NCI-H2171 treated with DMSO at 0.1 percent for 48 hours (cell line): ENCODE results near the gene SYT2.
"Not testable (repeated sequence)": the region's sequence is repeated elsewhere in the genome, so short reads cannot be mapped to it uniquely, and the experiment has no call there.

Source experiments
- DNase-seq: peaks from one replicate; lab custom pipeline; 2025; lab: John Stamatoyannopoulos, UW

SYT2 gene

DNA sequence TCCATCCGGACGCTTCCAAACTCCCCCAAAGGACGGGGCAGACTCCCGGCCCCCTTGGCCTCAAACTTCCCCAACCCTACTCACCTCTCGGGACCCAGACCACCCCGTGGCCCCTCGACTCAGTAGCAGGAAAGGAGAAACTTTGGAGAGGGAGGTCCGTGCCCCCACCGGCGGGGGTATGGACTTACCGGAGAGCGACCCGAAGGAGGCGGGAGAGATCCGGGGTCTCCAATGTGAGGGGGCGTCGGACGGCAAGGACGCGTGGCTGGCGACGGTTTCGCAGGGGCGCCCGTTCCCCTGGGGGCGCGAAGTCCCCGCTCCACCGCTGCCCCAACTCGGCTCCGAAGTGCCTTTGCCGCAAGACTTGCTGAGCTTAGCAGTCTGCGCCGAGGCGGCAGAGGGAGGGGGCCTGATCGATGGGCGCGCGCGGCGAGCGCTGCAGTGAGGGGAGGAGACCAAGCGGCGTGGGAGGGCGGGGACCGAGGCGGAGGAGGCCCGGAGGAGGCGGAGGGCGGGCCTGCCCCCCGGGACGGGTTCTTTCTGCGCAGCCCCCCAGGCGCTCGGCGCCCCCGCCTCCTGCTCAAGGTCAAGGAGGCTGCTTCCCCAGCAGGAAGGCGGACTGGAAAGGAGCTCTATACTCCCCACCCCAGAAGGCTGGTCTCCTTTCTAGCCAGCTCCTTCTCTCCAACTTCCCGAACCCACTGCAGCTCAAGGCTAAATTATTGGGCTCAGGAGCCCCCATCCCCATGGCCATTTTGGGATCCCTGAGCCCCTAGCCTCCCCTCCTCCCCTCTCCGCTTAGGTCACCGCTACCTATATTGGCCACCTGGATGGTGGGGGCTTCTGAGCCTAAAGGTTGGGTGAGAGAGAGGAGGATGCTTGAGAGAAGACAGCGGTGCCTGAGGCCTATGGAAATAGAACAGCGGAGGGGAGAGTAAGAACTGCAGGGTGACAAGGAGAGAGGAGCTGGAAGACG, at the start of gene SYT2:
Gene SYT2 (minus strand): TSS at position 385 of the 976 bp plus-strand sequence. CDS start 104,682 bp downstream, outside the sequence.
- peak; percentile 60 for DNase-seq

DNA sequence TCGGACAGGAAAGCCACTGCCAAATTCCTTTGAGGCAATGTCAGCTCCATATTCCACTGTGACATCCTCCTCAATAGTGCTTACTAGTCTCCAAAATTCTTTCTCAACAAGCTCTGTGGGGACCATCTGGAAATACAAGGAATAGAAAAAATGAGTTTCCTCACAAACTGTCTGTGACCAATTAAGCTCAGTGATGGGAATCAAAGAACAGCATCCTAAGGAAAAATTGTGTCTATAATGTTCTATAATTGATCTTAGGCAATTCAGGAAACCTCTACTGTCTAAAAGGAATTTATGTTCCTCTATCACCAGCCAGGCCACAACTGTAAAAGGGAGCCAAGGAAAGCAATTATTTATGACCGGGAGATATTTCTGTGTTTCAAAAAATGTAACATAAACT, 46.1 kb upstream of the SYT2 start:
- DNase-seq, result no peak

GRCh38 chr1:202754293-202754692, 44.0 kb upstream of the SYT2 start:
- no peak for DNase-seq

- no peak for DNase-seq
Measured at GRCh38 chr1:202752774-202753173, 42.5 kb upstream of the SYT2 start.

DNA sequence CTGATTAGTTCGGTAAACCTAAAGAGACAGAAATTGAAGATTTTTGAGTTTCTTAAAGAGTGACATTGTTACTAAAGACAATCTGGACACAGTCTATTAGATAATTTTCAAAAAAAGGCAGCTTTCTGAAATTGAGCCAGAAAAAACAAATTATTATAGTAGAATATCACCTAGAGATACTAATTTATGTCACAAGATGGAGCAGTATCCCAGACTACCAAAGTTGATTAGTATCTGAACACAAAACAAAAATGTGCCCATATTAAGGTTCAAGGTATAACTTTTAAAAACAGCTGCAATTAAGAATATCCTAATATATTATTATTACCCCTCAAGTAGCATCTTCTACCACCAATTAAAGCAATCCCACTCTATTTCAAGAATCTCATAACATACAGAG, 40.5 kb upstream of the SYT2 start:
- DNase-seq, result no peak

DNA sequence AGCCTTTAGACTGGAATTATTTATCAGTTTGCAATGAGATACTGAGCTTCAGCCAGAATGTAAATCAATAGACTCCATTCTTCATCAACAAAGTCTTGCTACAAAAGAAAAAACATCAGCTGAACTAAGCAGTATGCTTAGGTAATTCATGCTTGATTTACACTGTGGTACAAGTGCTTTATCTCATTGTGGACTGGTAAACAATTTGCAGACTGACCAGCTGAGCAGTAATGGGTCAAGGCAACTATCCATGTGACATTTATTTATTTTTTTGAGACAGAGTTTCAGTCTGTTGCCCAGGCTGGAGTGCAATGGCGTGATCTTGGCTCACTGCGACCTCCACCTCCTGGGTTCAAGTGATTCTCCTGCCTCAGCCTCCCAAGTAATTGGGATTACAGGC, 39.8 kb upstream of the SYT2 start:
- DNase-seq, result no peak

- no peak for DNase-seq
Measured at GRCh38 chr1:202745323-202745888, 35.2 kb upstream of the SYT2 start.

GRCh38 chr1:202744770-202745169, 34.5 kb upstream of the SYT2 start:
- not testable (repeated sequence) for DNase-seq

DNA sequence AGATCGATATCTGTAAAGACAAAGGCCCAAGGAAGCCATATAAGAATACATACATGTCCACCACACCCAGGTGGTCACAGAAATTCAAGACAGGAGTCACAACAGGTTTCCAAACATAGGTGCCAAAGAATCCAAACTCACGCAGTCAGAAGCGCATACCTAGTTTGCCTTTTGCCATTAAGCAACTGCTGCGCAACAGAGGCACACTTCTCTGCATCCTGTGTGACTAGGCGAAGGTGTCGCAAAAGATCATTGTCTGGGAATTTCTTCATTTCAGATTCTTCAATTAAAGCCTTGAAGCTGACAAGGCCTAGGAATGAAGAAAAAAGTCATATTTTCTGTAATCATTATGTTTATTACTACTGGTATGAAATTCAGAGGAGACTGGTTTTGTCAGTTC, 32.2 kb upstream of the SYT2 start:
- no peak for DNase-seq

DNA sequence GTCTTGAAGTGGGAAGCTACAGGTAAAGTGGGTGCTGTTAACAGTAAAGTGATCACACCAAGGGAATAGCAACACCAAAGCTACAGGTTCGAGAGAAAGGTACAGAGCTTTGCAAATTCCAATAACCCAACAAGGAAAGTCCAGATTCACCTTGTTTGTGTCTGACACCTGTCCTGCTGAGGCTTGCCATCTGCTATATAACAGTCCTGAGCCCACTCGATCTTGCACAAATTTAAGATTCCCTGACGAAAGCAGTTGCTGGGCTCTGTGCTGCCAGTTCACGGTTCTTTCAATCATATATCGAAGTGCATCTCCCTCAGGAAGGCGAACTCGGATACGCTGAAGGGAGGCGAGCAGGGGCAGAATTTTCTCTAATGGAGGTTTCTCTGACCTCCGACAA, 23.0 kb upstream of the SYT2 start:
- no peak for DNase-seq

DNA sequence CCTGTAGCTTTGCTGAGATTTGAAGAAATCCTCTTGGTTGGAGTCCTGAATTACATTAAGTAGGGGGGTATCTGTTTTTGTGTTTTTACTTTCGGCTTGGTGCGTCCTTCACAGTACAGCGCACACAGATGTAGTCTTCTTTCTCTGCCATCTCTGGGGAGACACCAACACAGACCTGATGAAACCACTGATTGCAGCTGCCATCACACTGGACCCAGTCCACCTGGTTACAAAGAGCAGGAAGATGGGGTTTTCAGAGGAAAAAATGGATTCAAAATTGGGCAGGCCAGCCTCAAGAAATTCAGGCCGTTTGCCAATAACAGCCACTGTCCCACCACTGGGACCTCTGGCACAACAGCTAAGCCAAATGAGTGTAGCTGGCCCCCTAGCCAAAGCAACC, 18.7 kb upstream of the SYT2 start:
- DNase-seq, result no peak

- DNase-seq, result peak; percentile 68
Measured at GRCh38 chr1:202725526-202725925, 15.3 kb upstream of the SYT2 start.

GRCh38 chr1:202723708-202724107, 13.5 kb upstream of the SYT2 start:
- DNase-seq, result no peak

GRCh38 chr1:202723046-202723445, 12.8 kb upstream of the SYT2 start:
- not testable (repeated sequence) for DNase-seq

- DNase-seq, result no peak
Measured at GRCh38 chr1:202716654-202717053, 6.4 kb upstream of the SYT2 start.

- DNase-seq, result not testable (repeated sequence)
Measured at GRCh38 chr1:202714202-202714601, 3.9 kb upstream of the SYT2 start.

DNA sequence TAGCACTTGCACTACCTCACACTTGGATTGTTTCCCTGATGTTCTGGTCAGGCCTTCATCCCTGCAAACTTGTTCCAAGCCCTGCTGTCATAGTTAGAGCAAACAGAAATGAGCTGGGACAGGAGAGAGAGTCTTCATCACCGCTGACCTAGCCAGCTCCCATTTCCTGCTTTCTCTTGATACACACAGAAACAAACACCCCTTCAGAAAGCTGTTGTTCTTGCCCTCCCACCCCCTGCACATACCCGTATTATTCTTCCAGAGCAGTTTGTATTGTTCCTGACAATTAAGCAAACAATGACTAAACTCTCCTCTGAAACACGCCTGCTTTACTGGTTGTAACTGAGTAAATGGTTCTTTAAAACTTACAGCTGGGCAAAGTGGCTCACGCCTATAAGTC, 2.9 kb upstream of the SYT2 start:
- no peak for DNase-seq

GRCh38 chr1:202711949-202712635, 1.8 kb upstream of the SYT2 start:
- DNase-seq, result no peak

DNA sequence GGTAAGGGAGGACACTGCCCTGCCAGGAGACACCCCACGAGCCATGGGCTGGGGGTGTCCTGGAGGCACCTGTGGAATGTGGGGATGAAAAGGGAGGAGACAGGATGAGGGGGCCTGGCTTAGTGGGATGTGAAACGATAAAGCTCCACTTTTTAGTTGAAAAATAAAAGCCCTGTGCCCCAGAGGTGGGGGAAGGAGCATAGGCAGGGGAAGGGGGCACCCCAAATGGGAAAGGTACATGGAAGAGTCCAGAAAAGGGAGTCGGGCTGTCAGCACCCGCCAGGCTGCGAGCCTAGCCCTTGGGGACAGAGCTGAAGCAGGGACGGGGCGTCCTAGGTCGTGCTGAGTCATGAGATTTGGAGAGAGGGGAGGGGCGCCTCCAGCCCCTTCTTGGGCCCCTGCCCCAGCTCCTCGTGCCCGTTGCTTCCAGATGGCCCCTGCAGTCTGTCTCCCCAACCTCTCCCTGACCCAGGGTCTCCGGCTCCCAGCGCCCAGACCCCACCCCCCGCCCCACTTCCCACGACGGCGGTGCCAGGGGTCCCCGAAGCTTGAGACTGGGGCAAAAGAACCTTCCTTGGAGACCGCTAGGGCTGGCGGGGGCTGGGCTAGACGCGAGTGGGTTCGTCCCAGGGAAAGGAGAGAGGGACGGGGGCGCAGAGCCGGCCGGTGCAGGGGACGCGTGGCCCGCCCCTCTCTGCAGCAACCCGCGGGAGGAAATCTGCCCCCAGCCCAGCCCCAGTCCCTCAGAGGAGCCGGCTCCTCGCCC, 795 bp downstream of the SYT2 start:
- no peak for DNase-seq

- no peak for DNase-seq
Measured at GRCh38 chr1:202708456-202709275, 1.6 kb downstream of the SYT2 start.

GRCh38 chr1:202706851-202707250, 3.4 kb downstream of the SYT2 start:
- no peak for DNase-seq
